ENCODE data around the gene TERF2IP. TPM values are rescaled to one million over a fixed set of nuclear protein-coding genes. Genes with fewer than 3 reads are reported as not detected.

The TERF2IP gene
- total and polyA plus RNA-seq, 9 of the 15 experiments (the other 6 are each of a cell fraction or from before 2014, with no cell fraction given) = 14.5 to 64.2 (median 47.0) TPM

GRCh38 chr16:75702242-75702641 is 54.7 kb downstream of the TERF2IP start:
- peaks cover 3 to 7% of the 10 kb centered on the region in 2 experiments; a peak in 3 of 5 replicates for H3K4me1 ChIP-seq (replicated peaks in 1 of 2; ENCODE audit: control insufficient read depth in 2 of 2, insufficient read depth in 2 of 2, low read length in 2 of 2)
- no peak overlapping the region for H2AFZ ChIP-seq (ENCODE audit: low read depth, low read length)
- H3K4me2 ChIP-seq (ENCODE audit: insufficient read depth, low read length) = no peak overlapping the region; the same call in 1 of the 2 replicates
- peak; percentile 35 to 83 (median 60) for DNase-seq (ENCODE audit: extremely low read depth in 1 of 4, low spot score in 3 of 4)
- no peaks in the 10 kb centered on the region for H3K9me3 ChIP-seq (replicated peaks; ENCODE audit: control insufficient read depth, insufficient read depth, low read depth, low read length)
- H4K20me1 ChIP-seq (replicated peaks; ENCODE audit: control insufficient read depth, insufficient read depth, low read length) = no peaks in the 10 kb centered on the region
- POLR2A ChIA-PET = no interaction called here
- no TSS peak for BruUV-seq (replicated peaks)
- in situ Hi-C loops (cut with MboI) = no loop called here
- CTCF ChIA-PET (ENCODE audit: low intra/inter-chr PET ratio) = no interaction called here
- no peak overlapping the region for H3K27ac ChIP-seq (ENCODE audit: extremely low read depth, low read depth, low read length)
- H3K9me1 ChIP-seq (ENCODE audit: control insufficient read depth, insufficient read depth, low read length) = no peaks in the 10 kb centered on the region
- peak; percentile 99 for ATAC-seq
- H3K27me3 ChIP-seq (ENCODE audit: control insufficient read depth in 2 of 2, insufficient read depth in 2 of 2, low read length in 2 of 2) = peaks cover 1 to 3% of the 10 kb centered on the region in 2 experiments; a peak in 3 of 5 replicates
- no peaks in the 10 kb centered on the region for H3K79me2 ChIP-seq (ENCODE audit: control insufficient read depth, insufficient read depth, low read length)
- H3K9ac ChIP-seq (ENCODE audit: insufficient read depth in 1 of 2, low read depth in 2 of 2, low read length in 2 of 2) = no peak overlapping the region
- 0% methylated on average over 2 of the region's 2 CpGs for WGBS (ENCODE audit: insufficient coverage, low coverage, missing lambda C conversion rate)
- peak; percentile 89 for FAIRE-seq
- intact Hi-C loops (cut with micrococcal nuclease) = no loop called here
- no peaks in the 10 kb centered on the region for H3K36me3 ChIP-seq (ENCODE audit: control insufficient read depth, insufficient read depth, low read length)
- no peak overlapping the region for H3K4me3 ChIP-seq
- TF ChIP-seq RBM22 (IDR thresholded peaks at IDR 0.05; ENCODE audit: low read depth, low read length, poor library complexity, severe bottlenecking) = no peak
- TF ChIP-seq, protein P1, sequence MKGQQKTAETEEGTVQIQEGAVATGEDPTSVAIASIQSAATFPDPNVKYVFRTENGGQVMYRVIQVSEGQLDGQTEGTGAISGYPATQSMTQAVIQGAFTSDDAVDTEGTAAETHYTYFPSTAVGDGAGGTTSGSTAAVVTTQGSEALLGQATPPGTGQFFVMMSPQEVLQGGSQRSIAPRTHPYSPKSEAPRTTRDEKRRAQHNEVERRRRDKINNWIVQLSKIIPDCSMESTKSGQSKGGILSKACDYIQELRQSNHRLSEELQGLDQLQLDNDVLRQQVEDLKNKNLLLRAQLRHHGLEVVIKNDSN (CRISPR knock-in tag; IDR thresholded peaks at IDR 0.05) = peak; percentile 59
- TF ChIP-seq RHOXF2B (CRISPR knock-in tag; conservative IDR thresholded peaks at IDR 0.05) = no peak
- TF ChIP-seq L3MBTL2 (IDR thresholded peaks at IDR 0.05) = peak; percentile 84
- peak; percentile 61; the same call in 1 of the 2 replicates for TF ChIP-seq RAD51 (IDR thresholded peaks at IDR 0.05; ENCODE audit: borderline replicate concordance, low read depth)
- peak; percentile 44; the same call in 1 of the 2 replicates for TF ChIP-seq MITF (IDR thresholded peaks at IDR 0.05)
- peak; percentile 50 for TF ChIP-seq LEF1 (IDR thresholded peaks at IDR 0.05)
- TF ChIP-seq FOSL1 (tag; conservative IDR thresholded peaks at IDR 0.05) = peak; percentile 72
- peak; percentile 75 for TF ChIP-seq MTA2 (IDR thresholded peaks at IDR 0.05; ENCODE audit: low read depth)
- peak; percentile 83 for TF ChIP-seq SMARCA4 (IDR thresholded peaks at IDR 0.05)
- TF ChIP-seq ZNF785 (CRISPR knock-in tag; IDR thresholded peaks at IDR 0.05) = no peak
- peak; percentile 62 for TF ChIP-seq CEBPB (tag; IDR thresholded peaks at IDR 0.05)
- TF ChIP-seq SMARCC2 (IDR thresholded peaks at IDR 0.05; ENCODE audit: low read depth) = peak; percentile 46; the same call in 1 of the 2 replicates
- TF ChIP-seq MLLT1 (IDR thresholded peaks at IDR 0.05) = no peak
- TF ChIP-seq STAT5A (IDR thresholded peaks at IDR 0.05; ENCODE audit: borderline replicate concordance, low read length) = peak; percentile 45; the same call in 1 of the 2 replicates
- TF ChIP-seq NFE2 (IDR thresholded peaks at IDR 0.05; ENCODE audit: low read depth) = peak; percentile 35; the same call in 1 of the 2 replicates

All from K562 (cell line).